ENCODE data around the gene NDUFAF8.

Gene NDUFAF8

GRCh38 chr17:81208651-81209050 lies 30.5 kb upstream of the NDUFAF8 start:
- H3K36me3 ChIP-seq (ENCODE audit: control insufficient read depth in 4 of 4, insufficient read depth in 4 of 4, low read length in 3 of 4), result peaks cover 0 to 27% (median 11%) of the 10 kb centered on the region in 4 experiments
- POLR2A ChIA-PET, result no interaction called here
- CTCF ChIA-PET, result interaction anchor here (1.5 kb wide), 1 partner anchor 66 kb away, joined by 7 read pairs; no protein-coding TSS in a partner anchor
- H3K27ac ChIP-seq (ENCODE audit: insufficient read depth in 1 of 2, low read depth in 1 of 2, low read length in 2 of 2, poor library complexity in 1 of 2, severe bottlenecking in 2 of 2), result no peak overlapping the region
- H3K4me1 ChIP-seq (ENCODE audit: control extremely low read depth in 1 of 4, control insufficient read depth in 4 of 4, insufficient read depth in 4 of 4, low read length in 3 of 4), result peaks cover 0 to 24% (median 14%) of the 10 kb centered on the region in 4 experiments
- DNase-seq, result no peak
- H3K9me3 ChIP-seq (ENCODE audit: control extremely low read depth in 1 of 5, control insufficient read depth in 4 of 5, insufficient read depth in 2 of 5, low read depth in 1 of 5, low read length in 4 of 5), result no peaks in the 10 kb centered on the region
- H3K4me3 ChIP-seq (ENCODE audit: control insufficient read depth in 1 of 7, extremely low read depth in 1 of 7, insufficient read depth in 4 of 7, low read depth in 2 of 7, low read length in 6 of 7), result no peak overlapping the region
- WGBS (ENCODE audit: insufficient coverage), result 97% methylated on average over 10 of the region's 10 CpGs
- no peaks in the 10 kb centered on the region for H3K27me3 ChIP-seq (replicated peaks in 2 of 5; ENCODE audit: control insufficient read depth in 4 of 5, insufficient read depth in 5 of 5, low read length in 4 of 5)

GRCh38 chr17:81209141-81209540 lies 30.0 kb upstream of the NDUFAF8 start:
- 93% methylated on average over 6 of the region's 16 CpGs for WGBS (ENCODE audit: insufficient coverage)
- POLR2A ChIA-PET, result no interaction called here

GRCh38 chr17:81210466-81210865 lies 28.7 kb upstream of the NDUFAF8 start:
- Histone ChIP-seq H3K4me1 (ENCODE audit: control extremely low read depth in 1 of 4, control insufficient read depth in 4 of 4, insufficient read depth in 4 of 4, low read length in 3 of 4) (peaks cover 0 to 24% (median 14%) of the 10 kb centered on the region in 4 experiments), H3K9me3 (ENCODE audit: control extremely low read depth in 1 of 5, control insufficient read depth in 4 of 5, insufficient read depth in 2 of 5, low read depth in 1 of 5, low read length in 4 of 5) (no peaks in the 10 kb centered on the region), H3K27ac (ENCODE audit: insufficient read depth in 1 of 2, low read depth in 1 of 2, low read length in 2 of 2, poor library complexity in 1 of 2, severe bottlenecking in 2 of 2) (no peak overlapping the region), H3K36me3 (ENCODE audit: control insufficient read depth in 4 of 4, insufficient read depth in 4 of 4, low read length in 3 of 4) (peaks cover 0 to 19% (median 3%) of the 10 kb centered on the region in 4 experiments), H3K4me3 (ENCODE audit: control insufficient read depth in 1 of 7, extremely low read depth in 1 of 7, insufficient read depth in 4 of 7, low read depth in 2 of 7, low read length in 6 of 7) (peak overlapping the region in 3 of 7 experiments; percentile 19 to 52 (median 23)), H3K27me3 (replicated peaks in 2 of 5; ENCODE audit: control insufficient read depth in 4 of 5, insufficient read depth in 5 of 5, low read length in 4 of 5) (no peaks in the 10 kb centered on the region)
- POLR2A ChIA-PET, result no interaction called here
- CTCF ChIA-PET, result interaction anchor here (0.7 to 1.9 kb wide), 4 partner anchors 11 to 68 kb away, joined by 3 to 10 read pairs (median 4); no protein-coding TSS in a partner anchor
- DNase-seq, result no peak
- WGBS (ENCODE audit: insufficient coverage), result 24% methylated on average over 8 of the region's 10 CpGs

More at GRCh38 chr17:81209141-81209540, 30.0 kb upstream of the NDUFAF8 start:
- Histone ChIP-seq H3K4me1 (ENCODE audit: control extremely low read depth in 1 of 4, control insufficient read depth in 4 of 4, insufficient read depth in 4 of 4, low read length in 3 of 4) (peaks cover 0 to 24% (median 14%) of the 10 kb centered on the region in 4 experiments), H3K4me3 (ENCODE audit: control insufficient read depth in 1 of 7, extremely low read depth in 1 of 7, insufficient read depth in 4 of 7, low read depth in 2 of 7, low read length in 6 of 7) (no peak overlapping the region), H3K27ac (ENCODE audit: insufficient read depth in 1 of 2, low read depth in 1 of 2, low read length in 2 of 2, poor library complexity in 1 of 2, severe bottlenecking in 2 of 2) (no peak overlapping the region), H3K9me3 (ENCODE audit: control extremely low read depth in 1 of 5, control insufficient read depth in 4 of 5, insufficient read depth in 2 of 5, low read depth in 1 of 5, low read length in 4 of 5) (no peaks in the 10 kb centered on the region), H3K36me3 (ENCODE audit: control insufficient read depth in 4 of 4, insufficient read depth in 4 of 4, low read length in 3 of 4) (peaks cover 0 to 23% (median 7%) of the 10 kb centered on the region in 4 experiments), H3K27me3 (replicated peaks in 2 of 5; ENCODE audit: control insufficient read depth in 4 of 5, insufficient read depth in 5 of 5, low read length in 4 of 5) (no peaks in the 10 kb centered on the region)
- CTCF ChIA-PET, result interaction anchor here (1.5 kb wide), 1 partner anchor 67 kb away, joined by 7 read pairs; no protein-coding TSS in a partner anchor
- DNase-seq, result no peak

GRCh38 chr17:81210868-81211267 lies 28.2 kb upstream of the NDUFAF8 start:
- Histone ChIP-seq H3K9me3 (ENCODE audit: control extremely low read depth in 1 of 5, control insufficient read depth in 4 of 5, insufficient read depth in 2 of 5, low read depth in 1 of 5, low read length in 4 of 5) (no peaks in the 10 kb centered on the region), H3K27ac (ENCODE audit: insufficient read depth in 1 of 2, low read depth in 1 of 2, low read length in 2 of 2, poor library complexity in 1 of 2, severe bottlenecking in 2 of 2) (no peak overlapping the region), H3K27me3 (replicated peaks in 2 of 5; ENCODE audit: control insufficient read depth in 4 of 5, insufficient read depth in 5 of 5, low read length in 4 of 5) (no peaks in the 10 kb centered on the region), H3K36me3 (ENCODE audit: control insufficient read depth in 4 of 4, insufficient read depth in 4 of 4, low read length in 3 of 4) (peaks cover 0 to 19% (median 2%) of the 10 kb centered on the region in 4 experiments), H3K4me3 (ENCODE audit: control insufficient read depth in 1 of 7, extremely low read depth in 1 of 7, insufficient read depth in 4 of 7, low read depth in 2 of 7, low read length in 6 of 7) (peak overlapping the region in 3 of 7 experiments; percentile 19 to 52 (median 23)), H3K4me1 (ENCODE audit: control extremely low read depth in 1 of 4, control insufficient read depth in 4 of 4, insufficient read depth in 4 of 4, low read length in 3 of 4) (peaks cover 0 to 24% (median 14%) of the 10 kb centered on the region in 4 experiments)
- ChIA-PET POLR2A (no interaction called here), CTCF (interaction anchor here (0.7 to 1.9 kb wide), 4 partner anchors 11 to 68 kb away, joined by 3 to 10 read pairs (median 4); no protein-coding TSS in a partner anchor)
- 21% methylated on average over 13 of the region's 14 CpGs for WGBS (ENCODE audit: insufficient coverage)
- DNase-seq, result peak in 2 of 3 donors; percentile 20 to 31

- Histone ChIP-seq H3K4me1 (ENCODE audit: control extremely low read depth in 1 of 4, control insufficient read depth in 4 of 4, insufficient read depth in 4 of 4, low read length in 3 of 4) (peaks cover 0 to 21% (median 12%) of the 10 kb centered on the region in 4 experiments), H3K4me3 (ENCODE audit: control insufficient read depth in 1 of 7, extremely low read depth in 1 of 7, insufficient read depth in 4 of 7, low read depth in 2 of 7, low read length in 6 of 7) (no peak overlapping the region), H3K27me3 (replicated peaks in 2 of 5; ENCODE audit: control insufficient read depth in 4 of 5, insufficient read depth in 5 of 5, low read length in 4 of 5) (no peaks in the 10 kb centered on the region), H3K9me3 (ENCODE audit: control extremely low read depth in 1 of 5, control insufficient read depth in 4 of 5, insufficient read depth in 2 of 5, low read depth in 1 of 5, low read length in 4 of 5) (no peaks in the 10 kb centered on the region), H3K36me3 (ENCODE audit: control insufficient read depth in 4 of 4, insufficient read depth in 4 of 4, low read length in 3 of 4) (peaks cover 2 to 18% (median 8%) of the 10 kb centered on the region in 4 experiments), H3K27ac (ENCODE audit: insufficient read depth in 1 of 2, low read depth in 1 of 2, low read length in 2 of 2, poor library complexity in 1 of 2, severe bottlenecking in 2 of 2) (no peak overlapping the region)
- POLR2A ChIA-PET, result no interaction called here
- CTCF ChIA-PET, result interaction anchor here (1.1 kb wide), 1 partner anchor 68 kb away, joined by 3 read pairs; no protein-coding TSS in a partner anchor
- WGBS (ENCODE audit: insufficient coverage), result 98% methylated on average over 5 of the region's 9 CpGs
- no peak for DNase-seq
These were observed 26.8 kb upstream of the NDUFAF8 start for GRCh38 chr17:81212365-81212764.

- ChIA-PET CTCF (no interaction called here), POLR2A (no interaction called here)
- no peak overlapping the region for H3K27ac ChIP-seq (ENCODE audit: insufficient read depth in 1 of 2, low read depth in 1 of 2, low read length in 2 of 2, poor library complexity in 1 of 2, severe bottlenecking in 2 of 2)
- H3K27me3 ChIP-seq (replicated peaks in 2 of 5; ENCODE audit: control insufficient read depth in 4 of 5, insufficient read depth in 5 of 5, low read length in 4 of 5), result no peaks in the 10 kb centered on the region
- peaks cover 0 to 17% (median 10%) of the 10 kb centered on the region in 4 experiments for H3K4me1 ChIP-seq (ENCODE audit: control extremely low read depth in 1 of 4, control insufficient read depth in 4 of 4, insufficient read depth in 4 of 4, low read length in 3 of 4)
- H3K9me3 ChIP-seq (ENCODE audit: control extremely low read depth in 1 of 5, control insufficient read depth in 4 of 5, insufficient read depth in 2 of 5, low read depth in 1 of 5, low read length in 4 of 5), result no peaks in the 10 kb centered on the region
- H3K36me3 ChIP-seq (ENCODE audit: control insufficient read depth in 4 of 4, insufficient read depth in 4 of 4, low read length in 3 of 4), result peaks cover 2 to 23% (median 17%) of the 10 kb centered on the region in 4 experiments
- H3K4me3 ChIP-seq (ENCODE audit: control insufficient read depth in 1 of 7, extremely low read depth in 1 of 7, insufficient read depth in 4 of 7, low read depth in 2 of 7, low read length in 6 of 7), result no peak overlapping the region
- no peak for DNase-seq
- 95% methylated on average over 4 of the region's 8 CpGs for WGBS (ENCODE audit: insufficient coverage)
These were observed 25.1 kb upstream of the NDUFAF8 start for GRCh38 chr17:81213978-81214377.

- Histone ChIP-seq H3K4me3 (ENCODE audit: control insufficient read depth in 1 of 7, extremely low read depth in 1 of 7, insufficient read depth in 4 of 7, low read depth in 2 of 7, low read length in 6 of 7) (no peak overlapping the region), H3K27ac (ENCODE audit: insufficient read depth in 1 of 2, low read depth in 1 of 2, low read length in 2 of 2, poor library complexity in 1 of 2, severe bottlenecking in 2 of 2) (no peak overlapping the region), H3K4me1 (ENCODE audit: control extremely low read depth in 1 of 4, control insufficient read depth in 4 of 4, insufficient read depth in 4 of 4, low read length in 3 of 4) (peaks cover 0 to 12% (median 12%) of the 10 kb centered on the region in 4 experiments), H3K36me3 (ENCODE audit: control insufficient read depth in 4 of 4, insufficient read depth in 4 of 4, low read length in 3 of 4) (peaks cover 4 to 30% (median 19%) of the 10 kb centered on the region in 4 experiments), H3K9me3 (ENCODE audit: control extremely low read depth in 1 of 5, control insufficient read depth in 4 of 5, insufficient read depth in 2 of 5, low read depth in 1 of 5, low read length in 4 of 5) (no peaks in the 10 kb centered on the region), H3K27me3 (replicated peaks in 2 of 5; ENCODE audit: control insufficient read depth in 4 of 5, insufficient read depth in 5 of 5, low read length in 4 of 5) (no peaks in the 10 kb centered on the region)
- no peak for DNase-seq
- POLR2A ChIA-PET, result no interaction called here
- 97% methylated on average over 14 of the region's 18 CpGs for WGBS (ENCODE audit: insufficient coverage)
- CTCF ChIA-PET, result no interaction called here
These were observed 21.6 kb upstream of the NDUFAF8 start for GRCh38 chr17:81217491-81217890.
